GM21526 (cell line): Measurements from ENCODE around the gene RAB40C.

Source experiments
- ATAC-seq: cut with Tn5 transposase; IDR thresholded peaks from one replicate; pipeline ENCODE4 v1.9.1; 2021; ENCODE audit warnings: moderate library complexity; ENCODE audit not compliant: unreplicated experiment, low FRiP score

Gene RAB40C

DNA sequence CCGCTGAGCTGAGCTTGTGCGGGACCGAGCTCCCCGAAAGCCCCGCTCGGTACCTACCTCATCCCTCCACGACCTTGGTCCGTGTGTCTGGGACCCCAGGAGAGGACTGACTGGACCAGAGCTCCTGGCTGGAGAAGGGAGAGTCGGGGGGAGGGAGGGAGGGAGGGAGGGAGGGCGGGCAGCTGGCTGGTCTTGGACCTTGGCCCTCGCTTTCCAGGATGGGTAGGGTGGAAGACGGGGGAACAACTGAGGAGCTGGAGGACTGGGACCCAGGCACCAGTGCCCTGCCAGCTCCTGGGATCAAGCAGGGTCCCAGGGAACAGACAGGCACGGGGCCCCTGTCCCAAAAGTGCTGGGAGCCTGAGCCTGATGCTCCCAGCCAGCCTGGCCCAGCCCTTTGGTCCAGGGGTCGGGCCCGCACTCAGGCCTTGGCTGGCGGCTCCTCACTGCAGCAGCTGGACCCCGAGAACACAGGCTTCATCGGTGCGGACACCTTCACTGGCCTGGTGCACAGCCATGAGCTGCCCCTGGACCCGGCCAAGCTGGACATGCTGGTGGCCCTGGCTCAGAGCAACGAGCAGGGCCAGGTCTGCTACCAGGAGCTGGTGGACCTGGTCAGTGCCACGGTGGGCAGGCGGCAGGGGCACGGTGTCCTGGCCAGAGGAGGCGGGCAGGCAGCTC, 86.2 kb downstream of the RAB40C start:
- ATAC-seq = no peak

DNA sequence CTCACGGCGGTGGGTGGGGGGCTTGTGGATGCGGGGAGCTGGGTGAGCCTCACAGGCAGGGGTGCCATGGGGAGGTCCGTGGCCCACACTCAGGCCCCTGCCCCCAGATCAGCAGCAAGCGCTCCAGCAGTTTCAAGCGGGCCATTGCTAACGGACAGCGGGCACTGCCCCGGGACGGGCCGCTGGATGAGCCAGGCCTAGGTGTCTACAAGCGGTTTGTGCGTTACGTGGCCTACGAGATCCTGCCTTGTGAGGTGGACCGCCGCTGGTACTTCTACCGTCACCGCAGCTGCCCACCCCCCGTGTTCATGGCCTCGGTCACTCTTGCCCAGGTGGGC, 86.7 kb downstream of the RAB40C start:
- ATAC-seq = no peak

DNA sequence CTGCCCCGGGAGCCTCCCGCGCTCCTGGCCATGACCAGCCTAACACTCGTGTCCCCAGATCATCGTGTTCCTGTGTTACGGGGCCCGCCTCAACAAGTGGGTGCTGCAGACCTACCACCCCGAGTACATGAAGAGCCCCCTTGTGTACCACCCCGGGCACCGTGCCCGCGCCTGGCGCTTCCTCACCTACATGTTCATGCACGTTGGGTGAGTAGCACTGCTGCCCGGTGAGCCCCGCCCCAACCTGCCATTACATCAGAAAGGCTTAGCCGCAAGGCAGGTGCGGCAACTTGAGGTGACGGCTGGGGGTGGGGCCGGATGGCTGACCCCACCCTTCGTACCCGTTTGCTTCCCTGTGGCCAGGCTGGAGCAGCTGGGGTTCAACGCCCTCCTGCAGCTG, 87.0 kb downstream of the RAB40C start:
- no peak for ATAC-seq

DNA sequence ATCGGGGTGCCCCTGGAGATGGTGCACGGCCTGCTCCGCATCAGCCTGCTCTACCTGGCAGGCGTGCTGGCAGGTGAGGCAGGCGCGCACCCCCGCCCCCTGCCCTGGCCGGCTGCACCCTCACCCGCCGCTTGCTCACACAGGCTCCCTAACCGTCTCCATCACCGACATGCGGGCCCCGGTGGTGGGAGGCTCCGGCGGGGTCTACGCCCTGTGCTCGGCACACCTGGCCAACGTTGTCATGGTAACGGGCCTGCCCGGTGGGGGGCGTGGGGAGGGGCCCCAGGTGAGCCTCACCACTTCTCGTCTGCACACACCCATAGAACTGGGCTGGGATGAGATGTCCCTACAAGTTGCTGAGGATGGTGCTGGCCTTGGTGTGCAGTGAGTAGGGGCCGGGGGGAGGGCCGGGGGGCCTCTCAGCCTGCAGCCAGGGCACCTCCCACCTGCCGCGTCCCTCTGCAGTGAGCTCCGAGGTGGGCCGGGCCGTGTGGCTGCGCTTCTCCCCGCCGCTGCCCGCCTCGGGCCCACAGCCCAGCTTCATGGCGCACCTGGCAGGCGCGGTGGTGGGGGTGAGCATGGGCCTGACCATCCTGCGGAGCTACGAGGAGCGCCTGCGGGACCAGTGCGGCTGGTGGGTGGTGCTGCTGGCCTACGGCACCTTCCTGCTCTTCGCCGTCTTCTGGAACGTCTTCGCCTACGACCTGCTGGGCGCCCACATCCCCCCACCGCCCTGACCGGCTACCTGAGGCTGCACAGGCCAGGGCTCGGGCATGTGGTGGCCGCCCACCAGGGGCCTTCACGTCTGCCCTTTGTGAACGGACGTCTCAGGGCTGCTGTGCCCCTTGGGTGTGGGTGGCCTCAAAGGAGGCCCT, 87.7 kb downstream of the RAB40C start:
- no peak for ATAC-seq

DNA sequence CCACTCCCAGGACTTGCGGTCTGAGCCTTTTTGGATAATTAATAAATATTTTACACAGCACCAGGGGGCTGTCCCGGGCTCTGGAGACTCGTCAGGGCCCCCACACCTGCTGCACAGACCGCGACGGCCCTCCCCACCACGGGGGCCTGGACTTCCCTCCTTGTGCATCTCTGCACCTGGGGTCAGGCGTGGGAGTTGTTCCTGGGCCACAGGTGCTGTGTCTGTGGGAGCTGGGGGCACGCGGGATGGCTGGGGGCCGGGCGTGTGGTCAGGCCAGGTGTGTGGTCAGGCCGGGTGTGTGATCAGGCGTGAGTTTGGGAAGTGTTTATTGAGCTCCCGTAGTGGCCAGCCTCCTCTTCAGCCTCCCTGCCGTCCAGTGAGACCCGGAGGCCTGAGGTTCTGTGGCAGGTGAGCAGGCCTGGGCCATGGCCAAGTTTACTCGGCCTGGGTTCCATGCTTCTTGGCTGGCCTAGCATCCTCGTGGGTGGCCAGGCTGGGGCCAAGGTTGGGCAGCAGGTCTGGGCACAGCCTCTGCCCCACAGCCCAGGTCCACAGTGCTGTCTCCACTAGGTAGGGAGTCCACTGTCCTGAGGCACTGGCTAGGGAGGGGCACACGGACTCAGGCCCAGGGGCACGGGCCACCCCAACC, 88.5 kb downstream of the RAB40C start:
- no peak for ATAC-seq
